ENCODE data around the gene SP140.

GRCh38 chr2:230358305-230358704, 132.8 kb downstream of the SP140 start:
- no peak for TF ChIP-seq EZH2 (IDR thresholded peaks at IDR 0.05; ENCODE audit: insufficient read depth, poor library complexity, severe bottlenecking)
- TF ChIP-seq EZH2phosphoT487 (IDR thresholded peaks at IDR 0.05; ENCODE audit: insufficient read depth, low read depth): no peak

Measured in GM23248 (cell line).